HG03095 (cell line): ENCODE results near the gene MAD1L1.

Source experiments
- ATAC-seq: cut with Tn5 transposase; IDR thresholded peaks from one replicate; pipeline ENCODE4 v1.9.1; 2021; ENCODE audit warnings: moderate library complexity; ENCODE audit not compliant: unreplicated experiment

Gene MAD1L1

DNA sequence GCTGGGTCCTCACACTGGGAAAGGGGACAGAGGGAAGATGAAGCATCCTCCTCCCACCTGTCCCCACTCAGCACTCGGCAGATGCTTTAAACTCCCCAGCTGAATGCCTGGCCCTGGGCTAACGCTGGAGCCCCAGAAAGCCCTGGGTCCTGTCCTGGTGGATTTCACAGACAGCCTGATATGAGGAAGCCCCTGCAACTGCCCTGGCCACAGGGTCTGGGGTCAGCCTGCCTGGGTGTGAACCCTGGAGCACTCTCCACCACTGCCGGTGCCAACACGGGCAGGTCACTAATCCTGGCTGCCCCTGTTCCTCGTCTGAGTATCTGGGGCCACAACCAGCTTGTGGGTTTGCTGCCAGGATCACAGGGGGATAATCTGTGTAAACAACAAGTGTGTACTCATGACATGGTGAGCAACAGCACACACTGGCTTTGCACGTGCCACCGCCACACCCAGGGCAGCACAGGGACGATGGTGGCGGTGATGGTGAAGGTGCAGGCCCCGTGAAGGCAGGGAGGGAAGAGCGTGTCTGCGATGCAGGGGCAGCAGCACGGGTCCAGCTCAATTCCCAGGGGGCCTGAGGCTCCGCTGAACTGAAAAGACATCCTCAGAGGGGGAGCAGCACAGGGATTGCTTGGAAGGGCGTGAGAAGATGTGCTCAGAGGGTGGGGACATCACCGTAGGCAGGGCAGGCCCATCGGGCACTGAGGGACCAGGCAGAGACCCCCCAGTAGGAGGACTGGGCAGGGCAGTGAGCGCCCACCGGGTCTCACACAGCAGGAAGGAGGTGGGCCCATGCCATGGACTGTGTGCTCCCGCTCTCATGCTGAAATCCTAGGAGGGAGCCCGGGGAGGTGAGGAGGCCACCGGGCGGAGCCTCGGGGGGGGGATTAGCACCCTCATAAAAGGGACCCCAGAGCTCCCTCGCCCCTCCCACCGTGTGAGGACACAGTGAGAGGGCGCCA is 238.7 kb downstream of the MAD1L1 start:
- ATAC-seq, result no peak

GRCh38 chr7:1993031-1993695 is 239.6 kb downstream of the MAD1L1 start:
- no peak for ATAC-seq

DNA sequence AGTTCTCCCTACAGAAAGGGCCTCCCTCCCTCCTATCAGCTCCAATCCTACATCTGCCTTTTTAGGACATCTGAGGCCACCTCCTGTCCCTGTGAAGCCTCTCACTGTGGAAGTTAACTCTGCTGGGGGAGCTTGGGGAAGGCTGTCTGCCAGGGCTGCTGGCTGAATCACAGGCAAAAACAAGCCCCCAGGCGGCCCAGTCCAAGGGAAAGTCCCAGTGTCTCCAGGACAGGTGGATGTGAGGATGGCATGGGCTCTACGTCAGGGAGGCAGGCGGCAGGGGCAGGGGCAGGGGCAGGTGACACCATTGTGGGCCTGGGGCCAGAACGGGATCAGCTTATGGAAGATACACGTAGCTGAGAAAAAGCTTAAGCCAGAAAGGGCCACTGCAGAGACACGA is 240.2 kb downstream of the MAD1L1 start:
- no peak for ATAC-seq

GRCh38 chr7:1990001-1990670 is 242.6 kb downstream of the MAD1L1 start:
- ATAC-seq, result no peak

GRCh38 chr7:1989049-1989860 is 243.5 kb downstream of the MAD1L1 start:
- no peak for ATAC-seq

- ATAC-seq, result no peak
Measured at GRCh38 chr7:1988533-1988930, 244.2 kb downstream of the MAD1L1 start.

- no peak for ATAC-seq
Measured at GRCh38 chr7:1987591-1988532, 244.9 kb downstream of the MAD1L1 start.

DNA sequence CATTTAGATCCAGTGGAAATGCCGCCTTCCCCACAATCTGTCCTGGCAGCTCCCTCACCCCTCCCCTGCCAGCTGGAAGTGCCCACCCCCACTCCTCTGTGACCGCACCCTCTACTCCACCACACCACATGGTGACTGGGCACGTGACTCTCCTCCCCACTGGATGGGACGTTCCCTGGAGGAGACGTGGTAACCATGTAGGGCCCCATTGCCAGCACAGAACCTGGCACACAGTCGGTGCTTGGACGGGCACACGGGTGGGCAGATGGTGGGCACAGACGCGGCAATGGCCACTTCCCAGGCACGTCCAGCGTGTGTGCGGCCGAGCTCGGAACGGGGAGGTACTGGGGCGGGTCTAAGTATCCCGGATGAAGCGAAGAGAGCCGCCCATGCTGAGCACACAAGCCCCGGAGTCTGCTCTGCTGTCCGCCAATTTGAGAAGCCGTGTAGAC is 245.6 kb downstream of the MAD1L1 start:
- no peak for ATAC-seq

DNA sequence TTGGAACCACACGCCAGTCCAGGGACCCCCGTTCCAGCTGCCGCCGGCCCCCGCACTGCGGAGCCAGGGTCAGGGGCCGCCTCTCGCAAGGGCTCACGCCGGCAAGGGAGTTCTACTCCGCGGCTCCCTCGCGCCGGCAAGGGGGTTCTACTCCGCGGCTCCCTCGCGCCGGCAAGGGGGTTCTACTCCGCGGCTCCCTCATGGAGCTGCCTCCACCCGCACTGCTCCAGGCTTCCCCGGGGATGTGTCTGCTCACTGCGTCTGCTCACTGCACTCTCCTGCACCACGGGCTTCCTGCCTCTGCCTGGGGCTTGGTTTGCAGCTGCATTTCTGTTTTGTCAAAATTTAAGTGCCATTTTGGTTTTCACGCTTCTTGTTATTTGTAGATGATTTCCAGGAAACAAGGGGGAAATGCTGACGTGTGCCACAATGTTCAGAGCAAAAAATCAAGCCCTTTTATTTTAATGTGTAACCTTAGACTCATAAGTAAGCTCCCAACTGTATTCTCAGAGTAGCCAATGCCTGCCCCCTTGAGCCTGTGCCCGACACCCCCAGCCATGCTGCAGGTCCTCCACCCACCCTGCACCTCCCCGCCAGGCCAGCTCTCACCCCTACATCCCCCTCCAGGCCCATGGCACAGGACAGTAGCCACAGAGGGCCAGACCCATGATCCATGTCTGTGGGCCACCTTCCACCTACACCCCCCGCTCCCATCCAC is 246.2 kb downstream of the MAD1L1 start:
- ATAC-seq, result no peak

GRCh38 chr7:1985936-1986335 is 246.8 kb downstream of the MAD1L1 start:
- ATAC-seq, result no peak

DNA sequence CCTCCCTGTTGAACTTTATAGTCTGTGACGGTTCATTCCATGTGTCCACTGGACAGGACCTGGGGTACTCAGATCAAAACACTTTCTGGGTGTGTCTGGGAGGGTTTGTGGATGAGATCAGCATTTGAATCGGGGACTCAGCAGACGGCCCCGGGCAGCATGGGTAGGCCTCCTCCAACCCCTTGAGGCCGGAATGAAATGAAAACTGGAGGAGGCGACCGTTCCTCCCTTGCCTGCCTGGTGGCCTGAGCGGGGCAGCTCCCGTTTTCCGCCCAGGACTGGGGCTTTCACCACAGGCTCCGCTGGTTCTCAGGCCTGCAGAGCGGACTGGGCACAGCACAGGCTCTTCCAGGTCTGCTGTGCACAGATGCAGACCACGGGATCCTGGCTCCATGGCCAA is 247.7 kb downstream of the MAD1L1 start:
- no peak for ATAC-seq

DNA sequence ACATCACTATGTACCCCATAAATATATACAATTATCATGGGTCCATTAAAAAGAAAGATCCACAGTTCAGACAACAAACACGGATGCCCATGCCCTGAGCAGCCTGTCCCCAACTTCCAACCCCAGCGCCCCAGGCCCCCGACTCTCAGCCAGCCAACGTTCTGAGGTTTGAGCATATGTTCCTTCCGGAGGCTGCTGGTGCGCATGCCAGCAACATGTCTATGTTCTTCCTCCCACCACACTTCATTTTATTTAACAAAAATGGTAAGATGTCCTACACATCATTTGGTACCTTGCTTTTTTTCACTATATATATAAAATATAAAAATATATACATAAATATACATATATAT is 250.9 kb downstream of the MAD1L1 start:
- ATAC-seq, result no peak

DNA sequence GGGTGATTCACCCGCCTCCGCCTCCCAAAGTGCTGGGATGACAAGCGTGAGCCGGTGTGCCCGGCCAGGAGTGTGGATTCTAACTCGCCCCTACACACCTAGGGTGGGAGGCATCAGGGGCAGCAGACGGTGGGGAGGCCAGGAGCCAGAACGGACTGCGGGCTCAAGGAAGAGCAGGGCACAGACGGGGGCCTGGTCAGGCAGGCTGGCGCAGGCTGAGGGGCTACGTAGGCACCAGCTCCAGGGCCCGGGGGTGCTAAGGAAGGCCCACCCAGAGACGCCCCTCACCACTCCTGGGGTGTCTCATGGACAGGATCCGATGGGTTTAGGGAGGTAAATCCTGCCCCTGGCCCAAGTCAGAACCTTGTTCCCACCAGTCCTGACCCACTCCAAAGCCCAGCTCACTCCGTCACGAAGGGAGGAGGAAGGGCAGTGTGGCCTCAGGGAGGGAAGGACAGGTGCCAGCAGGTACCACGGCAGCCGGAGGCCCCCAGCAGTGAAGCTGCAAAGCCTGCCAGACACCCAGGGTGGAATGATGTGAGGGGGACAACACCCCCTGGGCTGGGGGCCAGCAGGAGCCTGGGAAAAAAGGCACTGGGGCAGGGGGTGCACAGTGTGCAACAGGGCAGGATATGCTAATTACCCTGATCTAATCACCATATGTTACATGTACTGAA is 251.4 kb downstream of the MAD1L1 start:
- no peak for ATAC-seq

DNA sequence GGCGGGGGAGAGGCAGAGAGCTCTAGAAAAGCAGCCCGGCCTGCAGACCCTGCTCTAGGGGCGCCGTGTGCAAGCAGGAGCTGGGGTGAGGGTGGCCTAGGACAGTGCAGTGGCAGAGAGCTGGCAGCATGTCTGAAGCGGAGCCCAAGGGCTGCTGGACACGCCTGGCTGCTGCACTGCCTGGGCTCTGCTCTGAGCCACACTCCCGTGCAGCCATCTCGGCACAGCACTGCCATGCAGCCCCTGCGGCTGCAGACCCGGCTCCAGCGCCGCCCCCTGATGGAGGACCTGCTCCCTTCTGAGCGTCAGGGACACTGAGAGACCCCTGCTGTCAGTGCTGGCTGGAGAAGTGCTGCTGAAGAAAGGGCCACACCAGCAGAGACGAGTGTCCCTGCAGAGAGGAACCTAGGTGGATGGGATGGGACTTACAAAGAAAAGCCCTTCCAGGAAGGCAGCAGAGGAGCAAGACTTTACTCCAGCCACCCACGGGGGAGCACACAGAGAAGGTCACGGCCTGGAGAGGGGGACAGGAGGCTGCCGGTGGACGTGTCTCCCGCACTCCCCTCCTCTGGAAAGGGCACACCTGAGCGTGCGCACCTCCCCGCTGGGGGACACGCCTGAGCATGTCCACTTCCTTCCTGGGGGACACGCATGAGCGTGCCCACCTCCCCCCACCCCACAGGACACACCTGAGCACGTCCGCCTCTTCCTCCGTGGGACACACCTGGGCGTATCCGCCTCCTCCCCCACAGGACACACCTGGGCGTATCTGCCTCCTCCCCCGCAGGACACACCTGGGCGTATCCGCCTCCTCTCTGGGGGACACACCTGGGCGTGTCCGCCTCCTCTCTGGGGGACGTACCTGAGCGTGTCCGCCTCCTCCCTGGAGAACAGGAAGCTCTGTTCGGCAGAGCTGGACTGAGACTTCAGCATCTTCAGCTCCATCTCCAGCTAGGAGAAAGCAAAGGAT is 252.9 kb downstream of the MAD1L1 start:
- ATAC-seq, result peak; percentile 59

DNA sequence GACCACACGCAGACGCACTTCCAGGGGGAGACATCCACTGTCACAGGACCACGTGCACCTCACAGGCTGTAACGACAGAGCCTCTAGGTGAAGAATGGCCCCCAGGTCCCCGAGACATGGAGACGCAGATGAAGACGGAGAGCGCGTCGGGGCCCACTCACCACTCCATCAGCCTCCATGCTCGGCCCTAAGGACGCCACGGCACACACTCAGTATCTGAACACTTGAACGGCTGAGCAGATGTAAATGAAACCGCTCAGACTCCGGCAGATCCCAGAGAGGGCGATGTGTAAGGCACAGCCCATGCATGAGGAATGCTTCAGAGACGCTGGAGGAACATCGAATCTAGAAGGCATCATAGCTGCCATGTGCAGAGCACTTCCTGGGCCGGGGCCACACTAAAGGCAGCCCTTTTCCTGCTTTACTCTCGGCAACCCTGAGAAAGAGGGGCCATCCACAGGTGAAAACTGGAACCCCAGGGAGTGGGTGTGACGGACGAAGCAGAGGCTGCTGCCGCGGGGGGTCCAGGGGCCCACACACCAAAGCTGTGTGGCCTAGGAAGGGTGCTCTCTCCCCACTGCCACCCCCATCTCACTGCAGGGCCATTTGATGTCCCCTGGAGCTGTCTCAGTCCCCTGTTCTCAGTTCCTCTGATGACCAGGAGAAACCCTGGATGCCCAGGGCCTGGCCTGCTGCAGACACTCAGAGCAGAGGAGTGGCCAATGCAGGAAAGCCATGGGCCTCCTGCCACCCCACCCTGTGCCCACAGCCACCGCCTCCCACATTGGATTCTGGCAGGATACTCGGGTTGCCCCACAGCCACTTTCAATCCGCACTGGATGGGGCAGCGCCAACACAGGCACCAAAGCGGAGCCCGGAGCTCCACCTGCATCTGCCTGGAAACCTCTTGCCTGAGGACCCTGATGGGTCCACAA is 253.8 kb downstream of the MAD1L1 start:
- no peak for ATAC-seq

- ATAC-seq, result no peak
Measured at GRCh38 chr7:1977876-1978441, 254.8 kb downstream of the MAD1L1 start.
